ENCODE results near the gene IFNA7.

DNA sequence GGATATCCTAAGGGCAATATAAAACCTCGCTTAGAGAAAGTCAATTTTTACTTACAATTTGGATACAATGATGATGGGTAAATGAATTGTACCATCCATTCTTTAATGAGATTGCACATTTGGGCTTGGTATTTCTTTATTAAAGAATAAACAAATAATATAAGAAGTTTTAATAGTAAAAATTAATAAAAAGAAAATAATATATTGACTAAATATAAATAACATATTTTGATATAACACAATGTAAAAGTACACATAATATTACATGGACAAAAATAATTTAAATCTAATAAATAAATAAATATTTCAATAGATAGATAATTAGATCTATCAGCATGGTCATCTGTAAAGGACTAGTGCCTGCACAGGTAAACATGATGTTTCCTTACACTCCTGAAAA lies 36.5 kb downstream of the IFNA7 start:
- TF ChIP-seq, protein P1, sequence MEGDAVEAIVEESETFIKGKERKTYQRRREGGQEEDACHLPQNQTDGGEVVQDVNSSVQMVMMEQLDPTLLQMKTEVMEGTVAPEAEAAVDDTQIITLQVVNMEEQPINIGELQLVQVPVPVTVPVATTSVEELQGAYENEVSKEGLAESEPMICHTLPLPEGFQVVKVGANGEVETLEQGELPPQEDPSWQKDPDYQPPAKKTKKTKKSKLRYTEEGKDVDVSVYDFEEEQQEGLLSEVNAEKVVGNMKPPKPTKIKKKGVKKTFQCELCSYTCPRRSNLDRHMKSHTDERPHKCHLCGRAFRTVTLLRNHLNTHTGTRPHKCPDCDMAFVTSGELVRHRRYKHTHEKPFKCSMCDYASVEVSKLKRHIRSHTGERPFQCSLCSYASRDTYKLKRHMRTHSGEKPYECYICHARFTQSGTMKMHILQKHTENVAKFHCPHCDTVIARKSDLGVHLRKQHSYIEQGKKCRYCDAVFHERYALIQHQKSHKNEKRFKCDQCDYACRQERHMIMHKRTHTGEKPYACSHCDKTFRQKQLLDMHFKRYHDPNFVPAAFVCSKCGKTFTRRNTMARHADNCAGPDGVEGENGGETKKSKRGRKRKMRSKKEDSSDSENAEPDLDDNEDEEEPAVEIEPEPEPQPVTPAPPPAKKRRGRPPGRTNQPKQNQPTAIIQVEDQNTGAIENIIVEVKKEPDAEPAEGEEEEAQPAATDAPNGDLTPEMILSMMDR (IDR thresholded peaks at IDR 0.05), result no peak
- no peak for TF ChIP-seq POLR2A (IDR thresholded peaks at IDR 0.05)

All from Peyer's patch (tissue), 4 donors.